ENCODE data around the gene JHY. TPM values are rescaled to one million over a fixed set of nuclear protein-coding genes. Genes with fewer than 3 reads are reported as not detected.

JHY gene
- total RNA-seq, 4 donors from 2014 or later, result 6.9 to 15.6 (median 10.2) TPM

- ATAC-seq, result no peak
- Histone ChIP-seq H3K27ac (no peak overlapping the region), H3K9me3 (no peaks in the 10 kb centered on the region), H3K4me3 (no peak overlapping the region), H3K36me3 (peaks cover 0 to 38% of the 10 kb centered on the region in 2 donors), H3K27me3 (no peaks in the 10 kb centered on the region), H3K4me1 (no peaks in the 10 kb centered on the region)
- no peak for TF ChIP-seq EP300 (IDR thresholded peaks at IDR 0.05)
- TF ChIP-seq POLR2AphosphoS5 (IDR thresholded peaks at IDR 0.05), result no peak
- TF ChIP-seq CTCF (IDR thresholded peaks at IDR 0.05), result no peak
- no peak for TF ChIP-seq POLR2A (IDR thresholded peaks at IDR 0.05)
- WGBS, 2 donors (ENCODE audit: low coverage in 1 of 2), result 87 to 92% methylated on average over 2 to 4 of the region's 4 CpGs
Observed at GRCh38 chr11:122954455-122954854, 71.9 kb downstream of the JHY start.

GRCh38 chr11:122963961-122964360 lies 81.4 kb downstream of the JHY start:
- TF ChIP-seq POLR2AphosphoS5 (IDR thresholded peaks at IDR 0.05), result no peak
- TF ChIP-seq POLR2A (IDR thresholded peaks at IDR 0.05), result no peak
- no peak for TF ChIP-seq EP300 (IDR thresholded peaks at IDR 0.05)
- no peak for TF ChIP-seq CTCF (IDR thresholded peaks at IDR 0.05)
- 62 to 72% methylated on average over 4 of the region's 4 CpGs for WGBS, 2 donors (ENCODE audit: low coverage in 1 of 2)
- peaks cover 24% of the 10 kb centered on the region for H3K27me3 ChIP-seq
- H3K4me3 ChIP-seq, result no peak overlapping the region
- peaks cover 0 to 15% of the 10 kb centered on the region in 2 donors for H3K36me3 ChIP-seq
- H3K4me1 ChIP-seq, result no peaks in the 10 kb centered on the region
- H3K27ac ChIP-seq, result no peak overlapping the region
- no peak for ATAC-seq
- H3K9me3 ChIP-seq, result no peaks in the 10 kb centered on the region

GRCh38 chr11:122976061-122976733 lies 93.6 kb downstream of the JHY start:
- ATAC-seq, result no peak
- Histone ChIP-seq H3K36me3 (no peaks in the 10 kb centered on the region), H3K4me3 (no peak overlapping the region), H3K4me1 (peaks cover 0 to 34% (median 13%) of the 10 kb centered on the region in 3 donors), H3K27me3 (peaks cover 95% of the 10 kb centered on the region), H3K9me3 (no peaks in the 10 kb centered on the region), H3K27ac (no peak overlapping the region)
- 10 to 11% methylated on average over 11 to 21 of the region's 21 CpGs for WGBS, 2 donors (ENCODE audit: low coverage in 1 of 2)
- TF ChIP-seq POLR2A (IDR thresholded peaks at IDR 0.05), result no peak
- no peak for TF ChIP-seq CTCF (IDR thresholded peaks at IDR 0.05)
- TF ChIP-seq EP300 (IDR thresholded peaks at IDR 0.05), result no peak
- TF ChIP-seq POLR2AphosphoS5 (IDR thresholded peaks at IDR 0.05), result no peak

- H3K27me3 ChIP-seq, result peaks cover 95% of the 10 kb centered on the region
Observed at GRCh38 chr11:122976734-122977469, 94.3 kb downstream of the JHY start.

More at GRCh38 chr11:122976734-122977469, 94.3 kb downstream of the JHY start:
- WGBS, 2 donors (ENCODE audit: low coverage in 1 of 2), result 0 to 2% methylated on average over 1 to 12 of the region's 50 CpGs
- H3K4me3 ChIP-seq, result peak overlapping the region in 1 of 2 donors; percentile 30
- TF ChIP-seq EP300 (IDR thresholded peaks at IDR 0.05) (no peak), POLR2AphosphoS5 (IDR thresholded peaks at IDR 0.05) (no peak), POLR2A (IDR thresholded peaks at IDR 0.05) (no peak), CTCF (IDR thresholded peaks at IDR 0.05) (no peak)
- H3K9me3 ChIP-seq, result no peaks in the 10 kb centered on the region
- no peaks in the 10 kb centered on the region for H3K36me3 ChIP-seq
- ATAC-seq, result no peak
- H3K27ac ChIP-seq, result no peak overlapping the region
- peaks cover 0 to 39% (median 13%) of the 10 kb centered on the region in 3 donors for H3K4me1 ChIP-seq

Data from gastroesophageal sphincter (tissue), 4 donors.